Raji (cell line): ENCODE data around the gene LIMS2.

Experiments used
- POLR2A ChIP-seq: IDR thresholded peaks from 2 replicates; pipeline ENCODE4 v1.6.1; 2011; ENCODE audit warnings: low read depth, low read length, control low read depth; ENCODE audit not compliant: insufficient read depth

Gene LIMS2

DNA sequence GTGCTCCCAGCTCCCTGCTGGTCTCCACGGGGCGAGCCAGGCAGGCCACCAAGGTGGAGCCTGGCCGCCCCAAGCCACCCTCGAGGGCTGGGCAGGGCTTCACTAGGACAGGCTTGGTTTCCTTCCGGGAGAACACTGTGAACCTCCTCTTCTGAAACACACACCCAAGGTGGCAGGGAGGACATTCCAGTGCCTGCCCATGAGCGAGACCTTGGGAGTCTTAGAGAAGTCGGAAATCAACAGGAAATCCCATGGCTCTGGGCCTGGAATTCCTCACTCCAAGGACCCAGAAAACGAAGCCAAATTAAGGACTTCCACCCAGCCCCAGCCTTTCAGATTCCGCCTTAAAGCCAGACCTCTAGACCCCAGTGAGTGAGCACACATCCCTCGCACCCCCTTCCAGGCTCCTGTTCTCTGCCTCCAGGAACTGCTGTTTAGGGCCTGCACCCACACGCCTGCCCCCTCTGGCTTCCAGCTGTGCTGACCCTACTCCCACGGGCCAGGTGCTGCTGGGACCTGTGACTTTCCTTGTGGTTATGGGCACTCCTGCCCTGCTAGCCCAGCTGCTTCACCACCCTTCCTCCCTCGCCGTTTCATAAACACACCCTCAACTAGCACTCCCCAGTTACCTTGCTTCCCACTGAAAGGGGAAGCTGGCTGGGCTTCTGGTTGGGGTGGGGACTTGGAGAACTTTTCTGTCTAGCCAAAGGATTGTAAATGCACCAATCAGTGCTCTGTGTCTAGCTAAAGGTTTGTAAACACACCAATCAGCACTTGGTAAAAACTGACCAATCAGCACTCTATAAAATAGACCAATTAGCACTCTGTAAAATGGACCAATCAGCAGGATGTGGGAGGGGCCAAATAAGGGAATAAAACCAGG is 15.7 kb downstream of the LIMS2 start:
- TF ChIP-seq POLR2A, result no peak

- no peak for TF ChIP-seq POLR2A
Observed at GRCh38 chr2:127658641-127659407, 16.5 kb downstream of the LIMS2 start.

DNA sequence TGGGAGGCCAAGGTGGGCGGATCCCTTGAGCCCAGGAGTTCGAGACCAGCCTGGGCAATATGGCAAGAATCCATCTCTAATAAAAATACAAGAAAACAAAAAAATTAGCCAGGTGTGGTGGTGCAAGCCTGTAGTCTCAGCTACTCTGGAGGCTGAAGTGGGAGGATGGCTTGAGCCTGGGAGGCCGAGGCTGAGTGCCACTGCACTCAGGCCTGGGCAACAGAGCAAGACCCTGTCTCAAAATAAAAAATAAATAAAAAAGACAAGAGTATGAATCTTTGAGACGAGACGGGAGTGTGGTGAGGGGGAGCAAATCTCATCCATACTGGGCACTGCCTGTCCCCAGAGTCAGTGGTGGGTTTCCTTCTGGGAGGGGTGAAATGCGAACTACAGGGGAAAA is 17.2 kb downstream of the LIMS2 start:
- no peak for TF ChIP-seq POLR2A

DNA sequence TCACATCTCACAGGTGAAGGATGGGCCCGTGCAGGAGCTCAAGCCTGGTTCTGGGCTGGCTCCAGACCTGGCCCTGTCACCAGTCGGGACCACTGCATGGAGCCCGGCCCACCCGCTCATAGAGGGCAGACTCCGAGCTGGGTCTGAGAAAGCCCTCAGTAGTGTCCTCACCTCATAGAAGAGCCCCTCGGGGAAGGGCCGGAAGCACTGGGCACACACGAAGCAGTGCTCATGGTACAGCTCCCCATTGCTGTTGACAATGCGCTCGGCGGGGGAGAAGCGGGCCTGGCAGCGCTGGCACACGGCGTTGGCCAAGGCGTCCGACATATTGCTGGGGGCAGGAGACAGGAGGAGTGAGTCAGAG is 18.1 kb downstream of the LIMS2 start:
- TF ChIP-seq POLR2A, result no peak

GRCh38 chr2:127656569-127657231 is 18.6 kb downstream of the LIMS2 start:
- no peak for TF ChIP-seq POLR2A

GRCh38 chr2:127655209-127656073 is 19.9 kb downstream of the LIMS2 start:
- no peak for TF ChIP-seq POLR2A

- no peak for TF ChIP-seq POLR2A
Observed at GRCh38 chr2:127654838-127655175, 20.5 kb downstream of the LIMS2 start.

- no peak for TF ChIP-seq POLR2A
Observed at GRCh38 chr2:127654084-127654837, 21.1 kb downstream of the LIMS2 start.

GRCh38 chr2:127653421-127654083 is 21.8 kb downstream of the LIMS2 start:
- no peak for TF ChIP-seq POLR2A

DNA sequence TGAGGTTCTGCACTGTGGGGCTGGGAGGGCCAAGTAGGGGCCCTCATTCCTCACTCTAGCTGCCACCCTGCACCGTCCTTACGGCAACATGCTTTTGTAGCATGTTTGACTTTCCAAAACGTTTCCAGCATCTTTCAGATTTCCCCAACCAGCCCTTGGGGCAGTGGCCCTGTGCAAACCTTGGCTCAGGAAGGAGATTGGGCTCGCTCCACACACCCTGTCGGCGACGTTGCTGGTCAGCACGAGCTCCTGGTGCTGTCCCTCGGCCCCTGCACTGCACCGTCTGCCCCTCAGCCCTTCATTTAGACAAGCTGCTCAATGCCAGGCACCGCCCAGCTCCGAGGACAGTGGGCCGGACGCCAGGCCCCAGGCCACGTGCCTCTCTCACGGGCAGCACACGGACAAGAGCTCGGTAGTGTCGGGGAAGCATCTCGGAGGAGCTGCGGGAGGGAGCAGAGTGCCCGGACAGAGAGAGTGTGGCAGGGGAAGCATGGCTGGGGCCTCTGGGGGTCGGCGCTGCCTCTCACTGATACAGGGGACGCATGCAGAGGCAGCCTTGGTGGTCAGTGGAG is 22.5 kb downstream of the LIMS2 start:
- no peak for TF ChIP-seq POLR2A

GRCh38 chr2:127651971-127652550 is 23.3 kb downstream of the LIMS2 start:
- no peak for TF ChIP-seq POLR2A

DNA sequence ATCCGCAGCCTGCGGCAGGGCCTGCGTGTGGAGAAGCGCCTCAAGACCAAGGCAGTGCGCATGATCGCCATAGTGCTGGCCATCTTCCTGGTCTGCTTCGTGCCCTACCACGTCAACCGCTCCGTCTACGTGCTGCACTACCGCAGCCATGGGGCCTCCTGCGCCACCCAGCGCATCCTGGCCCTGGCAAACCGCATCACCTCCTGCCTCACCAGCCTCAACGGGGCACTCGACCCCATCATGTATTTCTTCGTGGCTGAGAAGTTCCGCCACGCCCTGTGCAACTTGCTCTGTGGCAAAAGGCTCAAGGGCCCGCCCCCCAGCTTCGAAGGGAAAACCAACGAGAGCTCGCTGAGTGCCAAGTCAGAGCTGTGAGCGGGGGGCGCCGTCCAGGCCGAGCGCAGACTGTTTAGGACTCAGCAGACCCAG is 23.9 kb downstream of the LIMS2 start:
- TF ChIP-seq POLR2A, result no peak
